Glomerular endothelial cell (primary cell): ENCODE measurements around the gene LMF2. TPM values are rescaled to one million over a fixed set of nuclear protein-coding genes. Genes with fewer than 3 reads are reported as not detected.
"Not testable (repeated sequence)": the region's sequence is repeated elsewhere in the genome, so short reads cannot be mapped to it uniquely, and the experiment has no call there.

Experiments
- DNase-seq: peaks from one replicate; pipeline ENCODE4 v3.0.0-alpha.2; 2011; ENCODE audit warnings: low read depth, low spot score; ENCODE audit errors: extremely low read depth
- total RNA-seq: library from RNA; depleted of rRNA; stranded (reverse); fragments of >200 nt; gene quantifications from 2 replicates; pipeline ENCODE4 v1.2.3, GENCODE V29; 2015

The LMF2 gene
- total RNA-seq, 1 donor from 2014 or later, result 93.8 TPM

GRCh38 chr22:50536226-50536625, 28.7 kb upstream of the LMF2 start:
- DNase-seq, result no peak

GRCh38 chr22:50535113-50535512, 27.6 kb upstream of the LMF2 start:
- DNase-seq, result no peak

- not testable (repeated sequence) for DNase-seq
Observed at GRCh38 chr22:50533856-50534711, 26.6 kb upstream of the LMF2 start.

GRCh38 chr22:50532824-50533796, 25.6 kb upstream of the LMF2 start:
- no peak for DNase-seq

GRCh38 chr22:50531962-50532674, 24.6 kb upstream of the LMF2 start:
- DNase-seq, result no peak

- DNase-seq, result no peak
Observed at GRCh38 chr22:50531546-50531961, 24.1 kb upstream of the LMF2 start.

GRCh38 chr22:50530877-50531545, 23.5 kb upstream of the LMF2 start:
- DNase-seq, result no peak

- DNase-seq, result no peak
Observed at GRCh38 chr22:50530580-50530876, 23.0 kb upstream of the LMF2 start.

GRCh38 chr22:50529897-50530579, 22.5 kb upstream of the LMF2 start, which contains the start of gene TYMP:
Gene TYMP, minus strand, starts transcription at chr22:50530012. Its CDS starts 303 bp downstream, at chr22:50529709.
- no peak for DNase-seq

GRCh38 chr22:50529416-50529896, 22.0 kb upstream of the LMF2 start:
- DNase-seq, result no peak

GRCh38 chr22:50528682-50529415, 21.3 kb upstream of the LMF2 start:
- no peak for DNase-seq

- DNase-seq, result no peak
Observed at GRCh38 chr22:50527921-50528681, 20.6 kb upstream of the LMF2 start.

GRCh38 chr22:50526834-50527801, 19.6 kb upstream of the LMF2 start:
- DNase-seq, result no peak

- DNase-seq, result no peak
Observed at GRCh38 chr22:50526108-50526833, 18.8 kb upstream of the LMF2 start.

- no peak for DNase-seq
Observed at GRCh38 chr22:50525858-50526107, 18.3 kb upstream of the LMF2 start.

GRCh38 chr22:50525104-50525857, 17.8 kb upstream of the LMF2 start, which contains the start of gene SCO2:
Gene SCO2, minus strand, starts transcription at chr22:50525598. Its CDS starts 1,187 bp downstream, at chr22:50524411.
- DNase-seq, result no peak
